ENCODE results near the gene NCK2. TPM values are rescaled to one million over a fixed set of nuclear protein-coding genes. Genes with fewer than 3 reads are reported as not detected.

The NCK2 gene
- polyA plus RNA-seq, 2 of the 4 experiments (the other 2 are of a cell fraction) = 17.1 to 17.8 TPM

- TF ChIP-seq EHMT2 (IDR thresholded peaks at IDR 0.05; ENCODE audit: low read depth) = no peak
- TF ChIP-seq RCOR1 (IDR thresholded peaks at IDR 0.05; ENCODE audit: low read depth, low read length) = no peak
- no peak for TF ChIP-seq POLR2A (IDR thresholded peaks at IDR 0.05; ENCODE audit: low read length)
Measured at GRCh38 chr2:105796791-105797190, 52.1 kb downstream of the NCK2 start (continued).

GRCh38 chr2:105797298-105797819, 52.6 kb downstream of the NCK2 start:
- Histone ChIP-seq H3K4me3 (no peak overlapping the region), H3K4me2 (no peak overlapping the region), H3K9me3 (no peaks in the 10 kb centered on the region), H3K4me1 (no peaks in the 10 kb centered on the region), H3K27ac (no peak overlapping the region)
- ChIA-PET CTCF (interaction anchor here (1.3 kb wide), 1 partner anchor 16 kb away, joined by 5 read pairs; no protein-coding TSS in a partner anchor), POLR2A (no interaction called here)
- no peak for DNase-seq (ENCODE audit: low read depth in 1 of 2, low spot score in 1 of 2)
- no peak for TF ChIP-seq ZFP36 (IDR thresholded peaks at IDR 0.05; ENCODE audit: borderline replicate concordance, partially characterized antibody)
- TF ChIP-seq BCL3 (IDR thresholded peaks at IDR 0.05) = no peak
- TF ChIP-seq EHF (CRISPR knock-in tag; IDR thresholded peaks at IDR 0.05) = no peak
- no peak for TF ChIP-seq FOSL2 (IDR thresholded peaks at IDR 0.05)
- TF ChIP-seq FOSL2 (CRISPR knock-in tag; IDR thresholded peaks at IDR 0.05) = no peak
- no peak for TF ChIP-seq MYC (IDR thresholded peaks at IDR 0.05; ENCODE audit: borderline replicate concordance, low read length)
- no peak for TF ChIP-seq PBX3 (IDR thresholded peaks at IDR 0.05)
- TF ChIP-seq GATA3 (IDR thresholded peaks at IDR 0.05; ENCODE audit: borderline replicate concordance) = no peak
- TF ChIP-seq SMC3 (IDR thresholded peaks at IDR 0.05) = no peak
- no peak for TF ChIP-seq FOXS1 (CRISPR knock-in tag; IDR thresholded peaks at IDR 0.05)
- ATAC-seq = no peak
- no peak for FAIRE-seq
- 90% methylated on average over 7 of the region's 7 CpGs for WGBS (ENCODE audit: missing lambda C conversion rate)

GRCh38 chr2:105798595-105798994, 53.9 kb downstream of the NCK2 start:
- FAIRE-seq (no peak), DNase-seq (ENCODE audit: low read depth in 1 of 2, low spot score in 1 of 2) (no peak), ATAC-seq (no peak)
- no peak overlapping the region for H3K27ac ChIP-seq
- H3K4me1 ChIP-seq = no peaks in the 10 kb centered on the region
- TF ChIP-seq CEBPB (IDR thresholded peaks at IDR 0.05) (no peak), BCL3 (IDR thresholded peaks at IDR 0.05) (no peak), EP300 (IDR thresholded peaks at IDR 0.05) (no peak), ZSCAN20 (CRISPR knock-in tag; IDR thresholded peaks at IDR 0.05) (no peak), E2F6 (IDR thresholded peaks at IDR 0.05; ENCODE audit: borderline replicate concordance, low read depth) (no peak), RCOR1 (IDR thresholded peaks at IDR 0.05; ENCODE audit: low read depth, low read length) (no peak), EHF (CRISPR knock-in tag; IDR thresholded peaks at IDR 0.05) (no peak), REST (IDR thresholded peaks at IDR 0.05) (no peak), USF2 (IDR thresholded peaks at IDR 0.05) (no peak), BHLHE40 (IDR thresholded peaks at IDR 0.05; ENCODE audit: low read depth, low read length) (no peak), ZNF302 (CRISPR knock-in tag; IDR thresholded peaks at IDR 0.05) (no peak)
- no peak overlapping the region for H3K4me2 ChIP-seq
- ChIA-PET CTCF (interaction anchor here (0.6 to 1.3 kb wide), 3 partner anchors 15 to 26 kb away, joined by 3 to 5 read pairs (median 5); no protein-coding TSS in a partner anchor), POLR2A (no interaction called here)
- no peak overlapping the region for H3K4me3 ChIP-seq
- 95% methylated on average over 2 of the region's 2 CpGs for WGBS (ENCODE audit: missing lambda C conversion rate)
- H3K9me3 ChIP-seq = no peaks in the 10 kb centered on the region

All from A549 (cell line).